Stimulated activated CD4-positive, alpha-beta T cell treated with anti-CD3 and anti-CD28 coated beads, Interleukin-2, amount 100 ng/mL, for 24 hours (primary cell): ENCODE results near the gene ARIH1.
"Not testable (repeated sequence)": the region's sequence is repeated elsewhere in the genome, so short reads cannot be mapped to it uniquely, and the experiment has no call there.

Experiments
- DNase-seq, 2 donors: peaks; one replicate each; pipeline ENCODE4 v3.0.0-alpha.2; 2020

Gene ARIH1

GRCh38 chr15:72614810-72615532 is 140.8 kb downstream of the ARIH1 start:
- DNase-seq, result no peak

- DNase-seq, result peak in 1 of 2 donors; percentile 6
Measured at GRCh38 chr15:72615533-72616233, 141.6 kb downstream of the ARIH1 start.

- no peak for DNase-seq
Measured at GRCh38 chr15:72616491-72617210, 142.5 kb downstream of the ARIH1 start.

GRCh38 chr15:72623854-72624253 is 149.7 kb downstream of the ARIH1 start:
- not testable (repeated sequence) for DNase-seq

- DNase-seq, result not testable (repeated sequence)
Measured at GRCh38 chr15:72626153-72626552, 152.0 kb downstream of the ARIH1 start.

GRCh38 chr15:72628249-72629067 is 154.3 kb downstream of the ARIH1 start:
- DNase-seq, result peak in 1 of 2 donors; percentile 18

GRCh38 chr15:72629068-72629570 is 155.0 kb downstream of the ARIH1 start:
- DNase-seq, result not testable (repeated sequence)

- peak; percentile 70 to 77 for DNase-seq
Measured at GRCh38 chr15:72636519-72637282, 162.6 kb downstream of the ARIH1 start.

- DNase-seq, result not testable (repeated sequence)
Measured at GRCh38 chr15:72639759-72640483, 165.8 kb downstream of the ARIH1 start.

GRCh38 chr15:72642271-72642670 is 168.1 kb downstream of the ARIH1 start:
- not testable (repeated sequence) for DNase-seq

GRCh38 chr15:72648631-72649253 is 174.6 kb downstream of the ARIH1 start:
- not testable (repeated sequence) for DNase-seq
